ENCODE data around the gene RECQL. TPM values are rescaled to one million over a fixed set of nuclear protein-coding genes. Genes with fewer than 3 reads are reported as not detected.
A peak's percentile ranks its signal among the peaks of the same experiment; 100 is the strongest.

RECQL gene
- 72.1 and 73.2 TPM in 2 replicates for total RNA-seq (2014; rRNA removed; shearing (Covaris generic))
- polyA plus RNA-seq (2015; cell fraction: cytosol; rRNA removed): 53.3 and 57.2 TPM in 2 replicates
- polyA plus RNA-seq (2015; cell fraction: nucleus; rRNA removed): 95.7 and 100 TPM in 2 replicates

GRCh38 chr12:21501258-21502163 is at the start of gene RECQL, which contains the start of gene GOLT1B:
Gene RECQL (minus strand): TSS chr12:21501635. CDS start chr12:21499570, 2,065 bp downstream.
Gene GOLT1B (plus strand): TSS chr12:21501789. CDS start chr12:21501924, 135 bp downstream.
- peak; percentile 99 for DNase-seq (ENCODE audit: low read depth, low spot score)
- in situ Hi-C loops (cut with HindIII; ENCODE audit: low pct_unique_long_range_greater_than_20kb, low sequenced_read_pairs): no loop called here

GRCh38 chr12:21547437-21547836 is 46.0 kb upstream of the RECQL start:
- no peak for DNase-seq (ENCODE audit: low read depth, low spot score)
- in situ Hi-C loops (cut with HindIII; ENCODE audit: low pct_unique_long_range_greater_than_20kb, low sequenced_read_pairs): no loop called here

- no peak for DNase-seq (ENCODE audit: low read depth, low spot score)
- in situ Hi-C loops (cut with HindIII; ENCODE audit: low pct_unique_long_range_greater_than_20kb, low sequenced_read_pairs): no loop called here
These were observed 45.3 kb upstream of the RECQL start for GRCh38 chr12:21546716-21547115.

GRCh38 chr12:21545557-21545956 is 44.1 kb upstream of the RECQL start:
- in situ Hi-C loops (cut with HindIII; ENCODE audit: low pct_unique_long_range_greater_than_20kb, low sequenced_read_pairs): no loop called here
- DNase-seq (ENCODE audit: low read depth, low spot score): no peak

DNA sequence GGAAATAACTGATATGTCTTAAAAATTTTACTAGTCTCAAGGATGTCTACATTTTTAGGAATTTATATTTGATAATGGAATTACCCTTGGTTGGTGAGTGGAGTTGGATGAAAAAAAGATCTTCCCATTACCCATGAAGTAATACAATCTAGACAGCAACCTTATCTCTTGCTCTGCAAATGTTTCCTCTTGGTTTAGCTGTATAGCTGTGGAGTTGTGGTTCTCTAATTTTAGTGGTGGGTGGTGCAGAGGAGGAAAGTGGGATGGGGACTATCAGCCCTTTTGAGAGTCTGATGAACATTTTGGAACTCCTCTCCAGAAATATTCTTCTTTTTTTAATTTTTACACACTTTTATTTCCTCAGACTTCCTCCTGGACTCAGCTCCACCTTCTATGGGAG is 41.7 kb upstream of the RECQL start:
- no peak for DNase-seq (ENCODE audit: low read depth, low spot score)
- in situ Hi-C loops (cut with HindIII; ENCODE audit: low pct_unique_long_range_greater_than_20kb, low sequenced_read_pairs): no loop called here

DNA sequence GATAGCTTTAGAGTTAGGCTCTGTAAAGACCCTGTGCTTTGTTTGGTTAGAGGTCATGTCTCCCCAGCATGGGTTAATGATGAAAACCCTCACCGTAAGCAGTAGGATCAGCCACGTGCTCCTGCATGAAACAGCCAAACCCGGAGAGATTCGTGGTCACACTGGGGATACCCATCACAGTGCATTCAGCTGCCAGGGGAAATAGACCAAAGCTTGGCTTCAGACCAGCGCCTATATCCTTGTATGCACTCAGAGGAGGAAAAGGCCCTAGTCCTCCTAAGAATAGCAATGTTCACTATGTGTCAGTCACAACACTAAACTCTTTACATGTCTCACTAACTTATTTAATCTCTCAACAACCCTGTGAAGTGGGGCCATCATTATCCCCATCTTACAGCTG is 41.0 kb upstream of the RECQL start:
- in situ Hi-C loops (cut with HindIII; ENCODE audit: low pct_unique_long_range_greater_than_20kb, low sequenced_read_pairs): no loop called here
- DNase-seq (ENCODE audit: low read depth, low spot score): no peak

- in situ Hi-C loops (cut with HindIII; ENCODE audit: low pct_unique_long_range_greater_than_20kb, low sequenced_read_pairs): no loop called here
- no peak for DNase-seq (ENCODE audit: low read depth, low spot score)
These were observed 40.3 kb upstream of the RECQL start for GRCh38 chr12:21541773-21542172.

- DNase-seq (ENCODE audit: low read depth, low spot score): no peak
- in situ Hi-C loops (cut with HindIII; ENCODE audit: low pct_unique_long_range_greater_than_20kb, low sequenced_read_pairs): no loop called here
These were observed 38.4 kb upstream of the RECQL start for GRCh38 chr12:21539797-21540196.

DNA sequence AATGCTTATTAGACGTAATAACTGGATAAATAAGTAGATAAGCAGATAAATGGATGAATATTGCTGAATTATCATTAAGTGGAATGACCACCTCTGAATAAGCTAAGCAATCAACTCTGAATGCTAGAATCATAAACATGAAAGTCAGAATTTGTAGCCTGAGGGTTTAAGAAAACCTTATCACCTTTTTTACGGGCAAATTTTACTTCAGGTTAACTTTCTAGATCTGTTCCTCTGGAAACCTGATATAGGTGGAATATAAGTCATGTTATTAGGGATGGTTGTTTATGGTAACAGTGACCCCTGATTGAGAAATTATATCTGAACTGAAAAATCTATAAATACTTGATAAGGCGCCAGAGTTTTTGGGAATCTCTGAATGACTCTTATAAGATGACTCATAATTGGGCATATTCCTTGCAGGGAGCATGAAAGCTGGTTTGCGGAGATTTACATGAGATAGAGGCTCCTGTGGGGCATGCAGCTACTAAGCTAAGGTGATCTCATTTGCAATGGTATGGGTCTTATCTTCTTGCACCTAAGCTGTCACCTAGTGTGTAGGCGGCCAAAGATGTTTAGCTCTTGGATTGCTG is 36.7 kb upstream of the RECQL start:
- in situ Hi-C loops (cut with HindIII; ENCODE audit: low pct_unique_long_range_greater_than_20kb, low sequenced_read_pairs): no loop called here
- DNase-seq (ENCODE audit: low read depth, low spot score): no peak

- no peak for DNase-seq (ENCODE audit: low read depth, low spot score)
- in situ Hi-C loops (cut with HindIII; ENCODE audit: low pct_unique_long_range_greater_than_20kb, low sequenced_read_pairs): no loop called here
These were observed 28.0 kb upstream of the RECQL start for GRCh38 chr12:21529456-21529855.

GRCh38 chr12:21528953-21529352 is 27.5 kb upstream of the RECQL start:
- DNase-seq (ENCODE audit: low read depth, low spot score): no peak
- in situ Hi-C loops (cut with HindIII; ENCODE audit: low pct_unique_long_range_greater_than_20kb, low sequenced_read_pairs): no loop called here

- in situ Hi-C loops (cut with HindIII; ENCODE audit: low pct_unique_long_range_greater_than_20kb, low sequenced_read_pairs): no loop called here
- DNase-seq (ENCODE audit: low read depth, low spot score): peak; percentile 64
These were observed 26.2 kb upstream of the RECQL start for GRCh38 chr12:21527451-21528180.

- no peak for DNase-seq (ENCODE audit: low read depth, low spot score)
- in situ Hi-C loops (cut with HindIII; ENCODE audit: low pct_unique_long_range_greater_than_20kb, low sequenced_read_pairs): no loop called here
These were observed 25.4 kb upstream of the RECQL start for GRCh38 chr12:21526721-21527345.

GRCh38 chr12:21526053-21526452 is 24.6 kb upstream of the RECQL start, which contains the start of gene SPX:
Gene SPX (plus strand): TSS chr12:21526296. CDS start chr12:21526473, 177 bp downstream.
- in situ Hi-C loops (cut with HindIII; ENCODE audit: low pct_unique_long_range_greater_than_20kb, low sequenced_read_pairs): no loop called here
- no peak for DNase-seq (ENCODE audit: low read depth, low spot score)

DNA sequence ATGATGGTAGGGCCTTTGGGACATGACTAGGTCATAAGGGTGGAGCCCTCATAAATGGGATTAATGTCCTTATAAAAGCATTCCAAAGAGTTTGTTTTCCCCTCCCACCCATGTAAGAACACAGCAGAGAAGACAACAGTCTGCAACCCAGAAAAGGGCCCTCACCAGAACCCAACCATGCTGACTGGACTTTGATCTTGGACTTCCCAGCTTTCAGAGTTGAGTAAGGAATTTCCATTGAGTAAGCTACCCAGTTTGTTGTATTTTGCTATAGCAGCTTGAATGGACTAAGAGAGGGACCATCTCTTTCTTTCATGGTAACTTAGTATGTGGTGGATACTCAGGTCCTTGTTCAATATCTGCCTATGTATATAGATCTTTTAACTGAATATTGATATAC is 21.7 kb upstream of the RECQL start:
- no peak for DNase-seq (ENCODE audit: low read depth, low spot score)
- in situ Hi-C loops (cut with HindIII; ENCODE audit: low pct_unique_long_range_greater_than_20kb, low sequenced_read_pairs): no loop called here

DNA sequence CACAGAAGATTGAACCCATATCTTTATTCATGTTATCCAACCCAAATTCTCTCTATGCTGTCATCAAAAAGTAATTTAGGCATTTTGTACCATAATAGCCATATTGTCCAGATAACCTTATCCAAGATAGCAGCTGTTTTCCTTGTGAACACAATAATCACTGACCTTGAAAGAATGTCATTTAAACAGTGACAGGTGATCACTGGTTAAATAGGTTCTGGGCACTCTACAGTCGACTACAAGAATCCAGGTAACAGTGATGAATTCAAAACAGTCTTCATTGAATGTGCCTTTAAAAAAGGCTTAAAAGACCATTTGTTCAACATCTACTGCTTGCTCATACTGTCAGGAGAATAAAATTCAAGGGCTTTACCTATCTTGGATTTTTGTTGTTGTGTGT is 20.1 kb upstream of the RECQL start:
- no peak for DNase-seq (ENCODE audit: low read depth, low spot score)

GRCh38 chr12:21518451-21518850 is 17.0 kb upstream of the RECQL start:
- in situ Hi-C loops (cut with HindIII; ENCODE audit: low pct_unique_long_range_greater_than_20kb, low sequenced_read_pairs): no loop called here
- no peak for DNase-seq (ENCODE audit: low read depth, low spot score)

More for the DNA sequence above, 20.1 kb upstream of the RECQL start:
- in situ Hi-C loops (cut with HindIII; ENCODE audit: low pct_unique_long_range_greater_than_20kb, low sequenced_read_pairs): no loop called here

DNA sequence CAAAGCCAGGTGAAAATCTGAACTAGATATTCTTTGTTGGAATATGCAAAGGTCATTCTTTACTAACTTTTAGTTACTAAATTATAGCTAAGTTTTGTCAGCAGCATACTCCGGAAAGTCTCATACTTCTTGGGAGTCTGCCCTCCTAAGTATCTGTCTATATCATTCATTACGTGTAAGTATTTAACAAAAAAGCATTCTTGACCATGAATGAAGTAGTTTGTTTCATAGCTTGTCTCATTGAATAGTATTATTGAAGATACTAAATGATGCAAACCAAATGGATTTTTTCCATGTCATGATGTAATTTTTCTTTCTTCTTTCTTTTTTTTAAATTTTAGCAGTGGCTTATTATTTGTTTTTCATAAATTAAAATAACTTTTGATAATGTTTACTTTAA is 14.8 kb upstream of the RECQL start:
- DNase-seq (ENCODE audit: low read depth, low spot score): peak; percentile 79
- in situ Hi-C loops (cut with HindIII; ENCODE audit: low pct_unique_long_range_greater_than_20kb, low sequenced_read_pairs): no loop called here

All from SK-MEL-5 (cell line).